HCT116 (cell line): ENCODE measurements around the gene CHKA. TPM values are rescaled to one million over a fixed set of nuclear protein-coding genes. Genes with fewer than 3 reads are reported as not detected.

Experiments used
- ATAC-seq: fragments of 200-7000 bp; cut with Tn5 transposase; 2 replicates; pipeline ENCODE4 v1.9.1; 2020; ENCODE audit warnings: mild to moderate bottlenecking, moderate library complexity
- BruUV-seq: library from RNA; stranded (reverse); fragments of 400-500 nt; replicated peaks from 2 replicates; lab custom pipeline; 2021; lab: Mats Ljungman, UMichigan
- CTCF ChIA-PET: fragments of 300-600 bp; sonication (Branson Sonifier 250); formaldehyde crosslinking; loops from one replicate; lab custom pipeline; 2021; ENCODE audit warnings: antibody characterized with exemption; lab: Charles Lee
- POLR2A ChIA-PET: fragments of 300-600, 350-600 bp; sonication (Branson Sonifier 250); formaldehyde crosslinking; loops from one replicate; lab custom pipeline; 2021; ENCODE audit warnings: antibody characterized with exemption; lab: Charles Lee
- RAD21 ChIA-PET, 2 experiments: fragments of 300-600 bp; sonication (Branson Sonifier 250); formaldehyde crosslinking; loops; one replicate each; lab custom pipeline; 2023; ENCODE audit warnings: low total read pairs in 2 of 2; ENCODE audit not compliant: uncharacterized antibody in 2 of 2, unreplicated experiment in 2 of 2, low non-redundant PET in 1 of 2; lab: Charles Lee
- DNase-seq: peaks from one replicate; pipeline ENCODE4 v3.0.0-alpha.2; 2010; ENCODE audit warnings: low read depth, low spot score
- H2AFZ ChIP-seq: fragments of 200-600 bp; shearing (Covaris generic), sonication (generic); 2 replicates; pipeline ENCODE4 v1.6.1; 2017; ENCODE audit warnings: low read depth, mixed run types, mixed read lengths, antibody characterized with exemption, low read length; ENCODE audit not compliant: poor library complexity, severe bottlenecking
- H3K27ac ChIP-seq: 2 replicates; pipeline ENCODE4 v1.5.1; 2012; ENCODE audit warnings: low read depth, low read length
- H3K27me3 ChIP-seq: fragments of 200-600 bp; sonication (generic); 2 replicates; pipeline ENCODE4 v1.6.1; 2016; ENCODE audit warnings: mixed run types, low read length, mixed read lengths; ENCODE audit not compliant: insufficient read depth
- H3K36me3 ChIP-seq, 2 experiments: fragments of 200-500 bp in 1 of 2; fragments of 200-600 bp in 1 of 2; sonication (Bioruptor generic) in 1 of 2; sonication (generic) in 1 of 2; 2 replicates each; pipeline versions ENCODE4 v1.5.1 to v1.6.1; 2014 to 2016; ENCODE audit warnings: low read length in 2 of 2, inconsistent platforms in 1 of 2, mixed read lengths in 1 of 2, mixed run types in 1 of 2; ENCODE audit not compliant: insufficient read depth in 2 of 2, control insufficient read depth in 1 of 2
- H3K4me1 ChIP-seq, 2 experiments: fragments of 200-600 bp in 1 of 2; sonication (generic) in 1 of 2; 2 replicates each; pipeline versions ENCODE4 v1.5.1 to v1.6.1; 2012 to 2017; ENCODE audit warnings: low read length in 2 of 2, inconsistent platforms in 1 of 2, mild to moderate bottlenecking in 1 of 2, mixed read lengths in 1 of 2, mixed run types in 1 of 2, moderate library complexity in 1 of 2; ENCODE audit not compliant: insufficient read depth in 2 of 2, control insufficient read depth in 1 of 2
- H3K4me2 ChIP-seq: fragments of 200-600 bp; sonication (generic); 2 replicates; pipeline ENCODE4 v1.6.1; 2017; ENCODE audit warnings: mixed run types, low read length, mixed read lengths
- H3K4me3 ChIP-seq, 2 experiments: fragments of 200-600 bp in 1 of 2; sonication (generic) in 1 of 2; replicated peaks in 1 of 2; 2 replicates each; pipeline ENCODE4 v1.5.1; 2011 to 2016; ENCODE audit warnings: low read length in 2 of 2, control low read depth in 1 of 2, low read depth in 1 of 2, mild to moderate bottlenecking in 1 of 2, mixed read lengths in 1 of 2, mixed run types in 1 of 2
- H3K79me2 ChIP-seq: fragments of 200-600 bp; sonication (generic); 2 replicates; pipeline ENCODE4 v1.6.1; 2017; ENCODE audit warnings: mild to moderate bottlenecking, mixed run types, low read length, moderate library complexity, mixed read lengths; ENCODE audit not compliant: insufficient read depth
- H3K9ac ChIP-seq: fragments of 200-600 bp; sonication (generic); 2 replicates; pipeline ENCODE4 v1.6.1; 2016; ENCODE audit warnings: low read length, mixed read lengths
- H3K9me2 ChIP-seq: fragments of 200-600 bp; sonication (generic), shearing (Covaris generic); 2 replicates; pipeline ENCODE4 v1.6.1; 2017; ENCODE audit warnings: mixed run types, mild to moderate bottlenecking, moderate library complexity; ENCODE audit not compliant: insufficient read depth
- H3K9me3 ChIP-seq, 2 experiments: fragments of 200-500 bp in 1 of 2; fragments of 200-600 bp in 1 of 2; sonication (Bioruptor generic) in 1 of 2; sonication (generic) in 1 of 2; 2 replicates each; pipeline ENCODE4 v1.6.1; 2014 to 2017; ENCODE audit warnings: low read length in 2 of 2, mixed read lengths in 2 of 2, inconsistent platforms in 1 of 2, low read depth in 1 of 2, mild to moderate bottlenecking in 1 of 2, mixed run types in 1 of 2, moderate library complexity in 1 of 2; ENCODE audit not compliant: control insufficient read depth in 1 of 2, insufficient read depth in 1 of 2
- H4K20me1 ChIP-seq: fragments of 200-600 bp; sonication (generic), shearing (Covaris generic); 2 replicates; pipeline ENCODE4 v1.6.1; 2017; ENCODE audit warnings: mixed run types, mild to moderate bottlenecking, moderate library complexity; ENCODE audit not compliant: insufficient read depth
- ATF3 ChIP-seq: IDR thresholded peaks from 2 replicates; pipeline ENCODE4 v1.6.1; 2012
- CEBPB ChIP-seq: IDR thresholded peaks from 2 replicates; pipeline ENCODE4 v1.6.1; 2012; ENCODE audit warnings: low read depth
- EGR1 ChIP-seq: IDR thresholded peaks from 2 replicates; pipeline ENCODE4 v1.6.1; 2012; ENCODE audit warnings: low read depth
- EZH2 ChIP-seq: fragments of 200-600 bp; sonication (generic); IDR thresholded peaks from 2 replicates; pipeline ENCODE4 v1.6.1; 2017; ENCODE audit warnings: antibody characterized with exemption, mixed run types
- EZH2phosphoT487 ChIP-seq: fragments of 200-600 bp; IDR thresholded peaks from 2 replicates; pipeline ENCODE4 v1.6.1; 2018; ENCODE audit warnings: antibody characterized with exemption, borderline replicate concordance
- JUND ChIP-seq: IDR thresholded peaks from 2 replicates; pipeline ENCODE4 v1.6.1; 2012
- POLR2A ChIP-seq: IDR thresholded peaks from 2 replicates; pipeline ENCODE4 v1.7.0; 2011; ENCODE audit warnings: borderline replicate concordance; ENCODE audit not compliant: insufficient read depth, insufficient read length; ENCODE audit errors: extremely low read depth
- RAD21 ChIP-seq: IDR thresholded peaks from 2 replicates; pipeline ENCODE4 v1.6.1; 2012; ENCODE audit warnings: low read depth, mild to moderate bottlenecking
- REST ChIP-seq: IDR thresholded peaks from 2 replicates; pipeline ENCODE4 v1.6.1; 2012; ENCODE audit warnings: low read depth
- SIN3A ChIP-seq: IDR thresholded peaks from 2 replicates; pipeline ENCODE4 v1.6.1; 2012; ENCODE audit warnings: low read depth
- TCF7L2 ChIP-seq: IDR thresholded peaks from 2 replicates; pipeline ENCODE4 v1.7.0; 2011; ENCODE audit warnings: borderline replicate concordance, inconsistent platforms; ENCODE audit not compliant: insufficient read depth, insufficient read length; ENCODE audit errors: extremely low read depth
- ZFX ChIP-seq: fragments of 450-650 bp; IDR thresholded peaks from 2 replicates; pipeline ENCODE4 v1.6.1; 2017
- ZNF274 ChIP-seq: fragments of 200-500 bp; sonication (Bioruptor generic); IDR thresholded peaks from 2 replicates; pipeline ENCODE4 v1.6.1; 2014; ENCODE audit warnings: mild to moderate bottlenecking, low read depth, low read length, inconsistent platforms
- intact Hi-C: fragments of 100-400 bp; cut with micrococcal nuclease; formaldehyde crosslinking; loops from 2 replicates; pipeline ENCODE4 v1.10.0; 2022
- total RNA-seq: library from RNA; stranded (reverse); gene quantifications from one replicate; pipeline ENCODE4 v1.2.1, GENCODE V29; 2021; ENCODE audit not compliant: unreplicated experiment

The CHKA gene
- total RNA-seq, 1 experiment from 2014 or later = 33.1 TPM

DNA sequence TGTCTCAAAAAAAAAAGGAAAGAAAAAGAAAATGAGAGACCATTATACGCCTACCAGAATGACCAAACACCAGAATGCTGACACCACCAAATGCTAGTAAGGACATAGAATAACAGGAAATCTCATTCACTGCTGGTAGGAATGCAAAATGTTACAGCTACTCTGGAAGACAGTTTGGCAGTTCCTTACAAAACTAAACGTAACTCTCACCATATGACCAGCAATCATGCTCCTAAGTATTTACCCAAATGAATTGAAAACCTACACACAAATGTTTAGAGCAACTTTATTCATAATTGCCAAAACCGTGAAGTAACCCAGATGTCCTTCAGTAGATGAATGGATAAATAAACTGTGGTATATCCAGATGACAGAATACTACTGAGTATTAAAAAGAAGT, 7.2 kb downstream of the CHKA start:
- Histone ChIP-seq H3K9me3 (no peaks in the 10 kb centered on the region), H4K20me1 (peaks cover 7% of the 10 kb centered on the region; the same call in 1 of the 2 replicates), H3K9ac (no peak overlapping the region), H3K4me3 (no peak overlapping the region), H3K27ac (no peak overlapping the region), H2AFZ (no peak overlapping the region), H3K36me3 (no peaks in the 10 kb centered on the region), H3K4me2 (no peak overlapping the region), H3K4me1 (peaks cover 5 to 18% of the 10 kb centered on the region in 2 experiments; a peak in 2 of 4 replicates), H3K79me2 (peaks cover 87% of the 10 kb centered on the region), H3K27me3 (no peaks in the 10 kb centered on the region), H3K9me2 (no peaks in the 10 kb centered on the region)
- ChIA-PET RAD21 (no interaction called here), POLR2A (no interaction called here), CTCF (no interaction called here)
- intact Hi-C loops = no loop called here
- TF ChIP-seq RAD21 (no peak), EZH2phosphoT487 (no peak), TCF7L2 (no peak), EGR1 (no peak), POLR2A (no peak), JUND (no peak), ZNF274 (no peak), EZH2 (no peak), ZFX (no peak), REST (no peak), CEBPB (no peak), ATF3 (no peak), SIN3A (no peak)
- DNase-seq = no peak
- no peak for ATAC-seq
- no TSS peak for BruUV-seq
